GM12878 (cell line): Measurements from ENCODE around the gene GRIK1.

ENCODE experiments used
- EP300 ChIP-seq, 2 experiments: fragments of 150-350 bp in 1 of 2; IDR thresholded peaks; 2 replicates each; pipeline ENCODE4 v1.6.1; 2011 to 2012; ENCODE audit warnings: low read depth in 2 of 2, low read length in 2 of 2, borderline replicate concordance in 1 of 2, improper control_type of control experiment in 1 of 2, inconsistent platforms in 1 of 2; ENCODE audit not compliant: control insufficient read depth in 1 of 2
- HDAC6 ChIP-seq: fragments of 200-600 bp; sonication (generic); IDR thresholded peaks from one replicate; pipeline ENCODE4 v1.8.0; 2017; ENCODE audit warnings: antibody characterized with exemption; ENCODE audit not compliant: unreplicated experiment
- MTA3 ChIP-seq: IDR thresholded peaks from 2 replicates; pipeline ENCODE4 v1.6.1; 2012; ENCODE audit warnings: low read length, inconsistent platforms, borderline replicate concordance
- MXI1 ChIP-seq: fragments of 150-350 bp; IDR thresholded peaks from 2 replicates; pipeline ENCODE4 v1.6.1; 2011; ENCODE audit warnings: low read depth, mild to moderate bottlenecking, inconsistent platforms, low read length, improper control_type of control experiment
- NFIC ChIP-seq: IDR thresholded peaks from 2 replicates; pipeline ENCODE4 v1.6.1; 2012; ENCODE audit warnings: low read depth, mild to moderate bottlenecking, inconsistent platforms, low read length, moderate library complexity
- RB1 ChIP-seq: fragments of 450-650 bp; formaldehyde crosslinking; IDR thresholded peaks from 2 replicates; pipeline ENCODE4 v1.6.1; 2017; ENCODE audit warnings: mild to moderate bottlenecking, borderline replicate concordance
- SRF ChIP-seq, 2 experiments: IDR thresholded peaks; 2 replicates each; pipeline ENCODE4 v1.6.1; 2011; ENCODE audit warnings: low read depth in 2 of 2, low read length in 2 of 2, mild to moderate bottlenecking in 1 of 2, moderate library complexity in 1 of 2
- TF ChIP-seq, protein P1 (sequence below): IDR thresholded peaks from 2 replicates; pipeline ENCODE4 v1.6.1; 2012; ENCODE audit warnings: mild to moderate bottlenecking, low read depth, low read length
- TF ChIP-seq, protein P2 (sequence below), 3 experiments: IDR thresholded peaks in 2 of 3; conservative IDR thresholded peaks in 1 of 3; 2 replicates each; pipeline ENCODE4 v1.5.1; 2011; ENCODE audit warnings: low read depth in 3 of 3, low read length in 3 of 3, mild to moderate bottlenecking in 3 of 3, control low read depth in 2 of 3, moderate library complexity in 2 of 3, inconsistent platforms in 1 of 3, mixed read lengths in 1 of 3; ENCODE audit not compliant: control insufficient read depth in 2 of 3, insufficient read depth in 1 of 3; ENCODE audit errors: extremely low read depth in 1 of 3
- TF ChIP-seq, protein P3 (sequence below): IDR thresholded peaks from 2 replicates; pipeline ENCODE4 v1.6.1; 2011; ENCODE audit warnings: low read depth, low read length, improper control_type of control experiment, borderline replicate concordance

DNA sequence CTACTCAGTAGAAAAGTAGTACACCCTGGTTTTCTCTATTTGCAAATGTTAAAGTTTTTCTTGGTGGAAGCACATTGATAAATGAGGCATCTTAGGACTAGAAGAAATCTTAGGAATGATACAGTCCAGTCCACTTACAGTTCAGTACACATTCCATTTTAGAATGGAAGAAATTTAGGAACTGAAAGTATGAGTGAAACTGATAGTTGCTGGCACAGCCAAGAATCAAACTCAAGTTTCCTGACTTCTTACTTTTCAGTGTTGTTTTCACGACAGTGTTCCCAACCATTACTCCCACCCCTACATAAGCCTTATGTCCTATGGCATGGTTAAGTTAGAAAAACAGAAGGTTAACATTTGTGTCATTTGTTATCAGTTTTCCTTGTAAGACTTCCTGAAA lies 382.6 kb downstream of the GRIK1 start:
- TF ChIP-seq HDAC6 (no peak), MTA3 (no peak), NFIC (no peak), RB1 (no peak), EP300 (IDR thresholded peaks at IDR 0.05; ENCODE audit: borderline replicate concordance in 1 of 2, control insufficient read depth in 1 of 2, low read depth in 2 of 2, low read length in 2 of 2) (no peak), SRF (IDR thresholded peaks at IDR 0.05; ENCODE audit: low read depth in 2 of 2, low read length in 2 of 2) (no peak), MXI1 (no peak)
- TF ChIP-seq, protein P1, sequence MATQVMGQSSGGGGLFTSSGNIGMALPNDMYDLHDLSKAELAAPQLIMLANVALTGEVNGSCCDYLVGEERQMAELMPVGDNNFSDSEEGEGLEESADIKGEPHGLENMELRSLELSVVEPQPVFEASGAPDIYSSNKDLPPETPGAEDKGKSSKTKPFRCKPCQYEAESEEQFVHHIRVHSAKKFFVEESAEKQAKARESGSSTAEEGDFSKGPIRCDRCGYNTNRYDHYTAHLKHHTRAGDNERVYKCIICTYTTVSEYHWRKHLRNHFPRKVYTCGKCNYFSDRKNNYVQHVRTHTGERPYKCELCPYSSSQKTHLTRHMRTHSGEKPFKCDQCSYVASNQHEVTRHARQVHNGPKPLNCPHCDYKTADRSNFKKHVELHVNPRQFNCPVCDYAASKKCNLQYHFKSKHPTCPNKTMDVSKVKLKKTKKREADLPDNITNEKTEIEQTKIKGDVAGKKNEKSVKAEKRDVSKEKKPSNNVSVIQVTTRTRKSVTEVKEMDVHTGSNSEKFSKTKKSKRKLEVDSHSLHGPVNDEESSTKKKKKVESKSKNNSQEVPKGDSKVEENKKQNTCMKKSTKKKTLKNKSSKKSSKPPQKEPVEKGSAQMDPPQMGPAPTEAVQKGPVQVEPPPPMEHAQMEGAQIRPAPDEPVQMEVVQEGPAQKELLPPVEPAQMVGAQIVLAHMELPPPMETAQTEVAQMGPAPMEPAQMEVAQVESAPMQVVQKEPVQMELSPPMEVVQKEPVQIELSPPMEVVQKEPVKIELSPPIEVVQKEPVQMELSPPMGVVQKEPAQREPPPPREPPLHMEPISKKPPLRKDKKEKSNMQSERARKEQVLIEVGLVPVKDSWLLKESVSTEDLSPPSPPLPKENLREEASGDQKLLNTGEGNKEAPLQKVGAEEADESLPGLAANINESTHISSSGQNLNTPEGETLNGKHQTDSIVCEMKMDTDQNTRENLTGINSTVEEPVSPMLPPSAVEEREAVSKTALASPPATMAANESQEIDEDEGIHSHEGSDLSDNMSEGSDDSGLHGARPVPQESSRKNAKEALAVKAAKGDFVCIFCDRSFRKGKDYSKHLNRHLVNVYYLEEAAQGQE, result no peak
- TF ChIP-seq, protein P2, sequence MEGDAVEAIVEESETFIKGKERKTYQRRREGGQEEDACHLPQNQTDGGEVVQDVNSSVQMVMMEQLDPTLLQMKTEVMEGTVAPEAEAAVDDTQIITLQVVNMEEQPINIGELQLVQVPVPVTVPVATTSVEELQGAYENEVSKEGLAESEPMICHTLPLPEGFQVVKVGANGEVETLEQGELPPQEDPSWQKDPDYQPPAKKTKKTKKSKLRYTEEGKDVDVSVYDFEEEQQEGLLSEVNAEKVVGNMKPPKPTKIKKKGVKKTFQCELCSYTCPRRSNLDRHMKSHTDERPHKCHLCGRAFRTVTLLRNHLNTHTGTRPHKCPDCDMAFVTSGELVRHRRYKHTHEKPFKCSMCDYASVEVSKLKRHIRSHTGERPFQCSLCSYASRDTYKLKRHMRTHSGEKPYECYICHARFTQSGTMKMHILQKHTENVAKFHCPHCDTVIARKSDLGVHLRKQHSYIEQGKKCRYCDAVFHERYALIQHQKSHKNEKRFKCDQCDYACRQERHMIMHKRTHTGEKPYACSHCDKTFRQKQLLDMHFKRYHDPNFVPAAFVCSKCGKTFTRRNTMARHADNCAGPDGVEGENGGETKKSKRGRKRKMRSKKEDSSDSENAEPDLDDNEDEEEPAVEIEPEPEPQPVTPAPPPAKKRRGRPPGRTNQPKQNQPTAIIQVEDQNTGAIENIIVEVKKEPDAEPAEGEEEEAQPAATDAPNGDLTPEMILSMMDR (IDR thresholded peaks at IDR 0.05 in 2 of 3, conservative IDR thresholded peaks at IDR 0.05 in 1 of 3; ENCODE audit: control insufficient read depth in 2 of 3, extremely low read depth in 1 of 3, insufficient read depth in 1 of 3, low read depth in 3 of 3, low read length in 3 of 3), result no peak
- TF ChIP-seq, protein P3, sequence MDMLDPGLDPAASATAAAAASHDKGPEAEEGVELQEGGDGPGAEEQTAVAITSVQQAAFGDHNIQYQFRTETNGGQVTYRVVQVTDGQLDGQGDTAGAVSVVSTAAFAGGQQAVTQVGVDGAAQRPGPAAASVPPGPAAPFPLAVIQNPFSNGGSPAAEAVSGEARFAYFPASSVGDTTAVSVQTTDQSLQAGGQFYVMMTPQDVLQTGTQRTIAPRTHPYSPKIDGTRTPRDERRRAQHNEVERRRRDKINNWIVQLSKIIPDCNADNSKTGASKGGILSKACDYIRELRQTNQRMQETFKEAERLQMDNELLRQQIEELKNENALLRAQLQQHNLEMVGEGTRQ, result no peak
